ENCODE results near the gene P2RX1.

The P2RX1 gene

GRCh38 chr17:3956983-3957382 lies 40.7 kb upstream of the P2RX1 start:
- H3K79me2 ChIP-seq (ENCODE audit: control insufficient read depth, insufficient read depth, low read length, poor library complexity): no peaks in the 10 kb centered on the region
- no peaks in the 10 kb centered on the region for H3K36me3 ChIP-seq (ENCODE audit: control insufficient read depth in 1 of 2, insufficient read depth in 2 of 2, low read length in 2 of 2)
- no peak overlapping the region for H3K14ac ChIP-seq (ENCODE audit: low read length)
- no peak overlapping the region for H4K12ac ChIP-seq (ENCODE audit: low read depth, low read length)
- H2BK120ac ChIP-seq (ENCODE audit: insufficient read depth, low read length, poor library complexity): no peak overlapping the region
- no peak overlapping the region for H2BK12ac ChIP-seq (ENCODE audit: low read length)
- no peak for DNase-seq
- no CpG with 5 or more reads among the region's 12 CpGs for WGBS (ENCODE audit: extremely low coverage, insufficient coverage, insufficient read length)
- no peak overlapping the region for H4K8ac ChIP-seq (ENCODE audit: low read depth, low read length)
- H3K4me2 ChIP-seq (ENCODE audit: low read length): no peak overlapping the region
- H3K4ac ChIP-seq (ENCODE audit: low read depth, low read length): no peak overlapping the region
- H3K9me3 ChIP-seq (ENCODE audit: insufficient read depth, low read depth, low read length): no peaks in the 10 kb centered on the region
- no peaks in the 10 kb centered on the region for H3K79me1 ChIP-seq (ENCODE audit: low read length)
- no peak overlapping the region for H2BK5ac ChIP-seq (ENCODE audit: low read depth, low read length, poor library complexity)
- H3K27me3 ChIP-seq (ENCODE audit: insufficient read depth, low read length): peaks cover under 1% of the 10 kb centered on the region
- H3K23ac ChIP-seq (ENCODE audit: low read length): no peak overlapping the region
- no peak overlapping the region for H4K91ac ChIP-seq (ENCODE audit: low read depth, low read length)
- H3K27ac ChIP-seq (ENCODE audit: low read depth, low read length): no peak overlapping the region
- no peak overlapping the region for H3K18ac ChIP-seq (ENCODE audit: low read length)
- H2AFZ ChIP-seq (ENCODE audit: insufficient read depth, low read length, poor library complexity): no peak overlapping the region
- H3K9ac ChIP-seq (ENCODE audit: low read length): no peak overlapping the region
- peaks cover 0 to 3% of the 10 kb centered on the region in 2 experiments for H3K4me1 ChIP-seq (ENCODE audit: control insufficient read depth in 1 of 2, insufficient read depth in 2 of 2, low read length in 2 of 2)
- H2AK5ac ChIP-seq (ENCODE audit: low read length): no peak overlapping the region
- no peak overlapping the region for H3K4me3 ChIP-seq (ENCODE audit: low read depth, low read length)

- no peak overlapping the region for H3K4me2 ChIP-seq (ENCODE audit: low read length)
- no peaks in the 10 kb centered on the region for H3K27me3 ChIP-seq (ENCODE audit: insufficient read depth, low read length)
- H3K18ac ChIP-seq (ENCODE audit: low read length): no peak overlapping the region
- no peak overlapping the region for H2BK5ac ChIP-seq (ENCODE audit: low read depth, low read length, poor library complexity)
- WGBS (ENCODE audit: extremely low coverage, insufficient coverage, insufficient read length): no CpG with 5 or more reads among the region's 15 CpGs
- no peak overlapping the region for H3K27ac ChIP-seq (ENCODE audit: low read depth, low read length)
- no peaks in the 10 kb centered on the region for H3K9me3 ChIP-seq (ENCODE audit: insufficient read depth, low read depth, low read length)
- H3K14ac ChIP-seq (ENCODE audit: low read length): no peak overlapping the region
- H2AFZ ChIP-seq (ENCODE audit: insufficient read depth, low read length, poor library complexity): no peak overlapping the region
- no peak overlapping the region for H4K12ac ChIP-seq (ENCODE audit: low read depth, low read length)
- no peak overlapping the region for H2BK12ac ChIP-seq (ENCODE audit: low read length)
- no peak for DNase-seq
- H2AK5ac ChIP-seq (ENCODE audit: low read length): no peak overlapping the region
- peaks cover 0 to 3% of the 10 kb centered on the region in 2 experiments for H3K4me1 ChIP-seq (ENCODE audit: control insufficient read depth in 1 of 2, insufficient read depth in 2 of 2, low read length in 2 of 2)
- H4K91ac ChIP-seq (ENCODE audit: low read depth, low read length): no peak overlapping the region
- no peak overlapping the region for H3K4me3 ChIP-seq (ENCODE audit: low read depth, low read length)
- no peak overlapping the region for H2BK120ac ChIP-seq (ENCODE audit: insufficient read depth, low read length, poor library complexity)
- no peak overlapping the region for H4K8ac ChIP-seq (ENCODE audit: low read depth, low read length)
- no peak overlapping the region for H3K4ac ChIP-seq (ENCODE audit: low read depth, low read length)
- H3K36me3 ChIP-seq (ENCODE audit: control insufficient read depth in 1 of 2, insufficient read depth in 2 of 2, low read length in 2 of 2): no peaks in the 10 kb centered on the region
- H3K9ac ChIP-seq (ENCODE audit: low read length): no peak overlapping the region
- H3K79me2 ChIP-seq (ENCODE audit: control insufficient read depth, insufficient read depth, low read length, poor library complexity): no peaks in the 10 kb centered on the region
- H3K23ac ChIP-seq (ENCODE audit: low read length): no peak overlapping the region
- no peaks in the 10 kb centered on the region for H3K79me1 ChIP-seq (ENCODE audit: low read length)
Observed at GRCh38 chr17:3956327-3956957, 40.2 kb upstream of the P2RX1 start.

DNA sequence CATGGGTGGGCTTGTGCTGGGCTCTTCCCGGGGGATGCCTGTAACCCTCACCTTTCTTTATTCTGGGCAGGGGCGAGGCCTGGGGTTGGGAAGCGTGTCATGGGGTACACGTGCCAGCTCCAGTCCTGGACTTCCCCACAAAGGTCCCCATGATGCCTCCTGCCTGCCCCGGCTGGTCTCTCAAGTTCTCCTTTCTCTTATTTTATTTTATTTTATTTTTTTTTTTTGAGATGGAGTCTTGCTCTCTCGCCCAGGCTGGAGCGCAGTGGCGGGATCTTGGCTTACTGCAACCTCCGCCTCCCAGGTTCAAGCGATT lies 39.4 kb upstream of the P2RX1 start:
- no peak overlapping the region for H2BK120ac ChIP-seq (ENCODE audit: insufficient read depth, low read length, poor library complexity)
- H3K79me1 ChIP-seq (ENCODE audit: low read length): no peaks in the 10 kb centered on the region
- H4K8ac ChIP-seq (ENCODE audit: low read depth, low read length): no peak overlapping the region
- no peak overlapping the region for H2AFZ ChIP-seq (ENCODE audit: insufficient read depth, low read length, poor library complexity)
- no peak overlapping the region for H2AK5ac ChIP-seq (ENCODE audit: low read length)
- H3K9me3 ChIP-seq (ENCODE audit: insufficient read depth, low read depth, low read length): no peaks in the 10 kb centered on the region
- H3K27ac ChIP-seq (ENCODE audit: low read depth, low read length): no peak overlapping the region
- H3K4me3 ChIP-seq (ENCODE audit: low read depth, low read length): no peak overlapping the region
- H3K4ac ChIP-seq (ENCODE audit: low read depth, low read length): no peak overlapping the region
- H3K36me3 ChIP-seq (ENCODE audit: control insufficient read depth in 1 of 2, insufficient read depth in 2 of 2, low read length in 2 of 2): no peaks in the 10 kb centered on the region
- no peak overlapping the region for H4K12ac ChIP-seq (ENCODE audit: low read depth, low read length)
- H3K23ac ChIP-seq (ENCODE audit: low read length): no peak overlapping the region
- no peaks in the 10 kb centered on the region for H3K79me2 ChIP-seq (ENCODE audit: control insufficient read depth, insufficient read depth, low read length, poor library complexity)
- no peak overlapping the region for H2BK12ac ChIP-seq (ENCODE audit: low read length)
- DNase-seq: no peak
- no peak overlapping the region for H3K4me2 ChIP-seq (ENCODE audit: low read length)
- H3K4me1 ChIP-seq (ENCODE audit: control insufficient read depth in 1 of 2, insufficient read depth in 2 of 2, low read length in 2 of 2): peaks cover 0 to 3% of the 10 kb centered on the region in 2 experiments
- H2BK5ac ChIP-seq (ENCODE audit: low read depth, low read length, poor library complexity): no peak overlapping the region
- no CpG with 5 or more reads among the region's 10 CpGs for WGBS (ENCODE audit: extremely low coverage, insufficient coverage, insufficient read length)
- H4K91ac ChIP-seq (ENCODE audit: low read depth, low read length): no peak overlapping the region
- no peak overlapping the region for H3K9ac ChIP-seq (ENCODE audit: low read length)
- H3K14ac ChIP-seq (ENCODE audit: low read length): no peak overlapping the region
- no peak overlapping the region for H3K18ac ChIP-seq (ENCODE audit: low read length)
- no peaks in the 10 kb centered on the region for H3K27me3 ChIP-seq (ENCODE audit: insufficient read depth, low read length)

GRCh38 chr17:3954976-3955672 lies 38.9 kb upstream of the P2RX1 start:
- Histone ChIP-seq H3K36me3 (ENCODE audit: control insufficient read depth in 1 of 2, insufficient read depth in 2 of 2, low read length in 2 of 2) (no peaks in the 10 kb centered on the region), H3K4me3 (ENCODE audit: low read depth, low read length) (no peak overlapping the region), H3K18ac (ENCODE audit: low read length) (no peak overlapping the region), H4K91ac (ENCODE audit: low read depth, low read length) (no peak overlapping the region), H3K14ac (ENCODE audit: low read length) (no peak overlapping the region), H4K12ac (ENCODE audit: low read depth, low read length) (no peak overlapping the region), H3K4ac (ENCODE audit: low read depth, low read length) (no peak overlapping the region), H3K27ac (ENCODE audit: low read depth, low read length) (no peak overlapping the region), H3K23ac (ENCODE audit: low read length) (no peak overlapping the region), H2AK5ac (ENCODE audit: low read length) (no peak overlapping the region), H3K79me1 (ENCODE audit: low read length) (no peaks in the 10 kb centered on the region), H2BK120ac (ENCODE audit: insufficient read depth, low read length, poor library complexity) (no peak overlapping the region), H3K9me3 (ENCODE audit: insufficient read depth, low read depth, low read length) (no peaks in the 10 kb centered on the region), H3K4me2 (ENCODE audit: low read length) (no peak overlapping the region), H3K27me3 (ENCODE audit: insufficient read depth, low read length) (no peaks in the 10 kb centered on the region), H2BK5ac (ENCODE audit: low read depth, low read length, poor library complexity) (no peak overlapping the region), H3K4me1 (ENCODE audit: control insufficient read depth in 1 of 2, insufficient read depth in 2 of 2, low read length in 2 of 2) (peaks cover 0 to 3% of the 10 kb centered on the region in 2 experiments), H2AFZ (ENCODE audit: insufficient read depth, low read length, poor library complexity) (no peak overlapping the region), H3K79me2 (ENCODE audit: control insufficient read depth, insufficient read depth, low read length, poor library complexity) (no peaks in the 10 kb centered on the region), H2BK12ac (ENCODE audit: low read length) (no peak overlapping the region), H3K9ac (ENCODE audit: low read length) (no peak overlapping the region), H4K8ac (ENCODE audit: low read depth, low read length) (no peak overlapping the region)
- WGBS (ENCODE audit: extremely low coverage, insufficient coverage, insufficient read length): no CpG with 5 or more reads among the region's 18 CpGs
- no peak for DNase-seq

Data from trophoblast cell (in vitro differentiated cells and primary cell).